Retinal pigment epithelial cell (primary cell): ENCODE results near the gene TRPC4.

Experiments used
- DNase-seq: peaks from one replicate; pipeline ENCODE4 v3.0.0-alpha.2; 2010; ENCODE audit warnings: low read depth
- H3K4me3 ChIP-seq: 2 replicates; pipeline ENCODE4 v1.5.1; 2011; ENCODE audit warnings: mild to moderate bottlenecking, low read length, control low read depth, moderate library complexity
- TF ChIP-seq, protein P1 (sequence below): conservative IDR thresholded peaks from 2 replicates; pipeline ENCODE4 v1.5.1; 2011; ENCODE audit warnings: low read depth, low read length, control low read depth, inconsistent platforms

TRPC4 gene

GRCh38 chr13:37657134-37657533, 212.4 kb downstream of the TRPC4 start:
- no peak overlapping the region for H3K4me3 ChIP-seq
- TF ChIP-seq, protein P1, sequence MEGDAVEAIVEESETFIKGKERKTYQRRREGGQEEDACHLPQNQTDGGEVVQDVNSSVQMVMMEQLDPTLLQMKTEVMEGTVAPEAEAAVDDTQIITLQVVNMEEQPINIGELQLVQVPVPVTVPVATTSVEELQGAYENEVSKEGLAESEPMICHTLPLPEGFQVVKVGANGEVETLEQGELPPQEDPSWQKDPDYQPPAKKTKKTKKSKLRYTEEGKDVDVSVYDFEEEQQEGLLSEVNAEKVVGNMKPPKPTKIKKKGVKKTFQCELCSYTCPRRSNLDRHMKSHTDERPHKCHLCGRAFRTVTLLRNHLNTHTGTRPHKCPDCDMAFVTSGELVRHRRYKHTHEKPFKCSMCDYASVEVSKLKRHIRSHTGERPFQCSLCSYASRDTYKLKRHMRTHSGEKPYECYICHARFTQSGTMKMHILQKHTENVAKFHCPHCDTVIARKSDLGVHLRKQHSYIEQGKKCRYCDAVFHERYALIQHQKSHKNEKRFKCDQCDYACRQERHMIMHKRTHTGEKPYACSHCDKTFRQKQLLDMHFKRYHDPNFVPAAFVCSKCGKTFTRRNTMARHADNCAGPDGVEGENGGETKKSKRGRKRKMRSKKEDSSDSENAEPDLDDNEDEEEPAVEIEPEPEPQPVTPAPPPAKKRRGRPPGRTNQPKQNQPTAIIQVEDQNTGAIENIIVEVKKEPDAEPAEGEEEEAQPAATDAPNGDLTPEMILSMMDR: no peak
- DNase-seq: peak; percentile 79

GRCh38 chr13:37656247-37656940, 213.2 kb downstream of the TRPC4 start:
- DNase-seq: peak; percentile 96
- TF ChIP-seq, protein P1: no peak
- no peak overlapping the region for H3K4me3 ChIP-seq

- no peak overlapping the region for H3K4me3 ChIP-seq
- TF ChIP-seq, protein P1: no peak
- no peak for DNase-seq
Measured at GRCh38 chr13:37652596-37652995, 217.0 kb downstream of the TRPC4 start.

- TF ChIP-seq, protein P1: no peak
- no peak for DNase-seq
Measured at GRCh38 chr13:37651891-37652290, 217.7 kb downstream of the TRPC4 start.

DNA sequence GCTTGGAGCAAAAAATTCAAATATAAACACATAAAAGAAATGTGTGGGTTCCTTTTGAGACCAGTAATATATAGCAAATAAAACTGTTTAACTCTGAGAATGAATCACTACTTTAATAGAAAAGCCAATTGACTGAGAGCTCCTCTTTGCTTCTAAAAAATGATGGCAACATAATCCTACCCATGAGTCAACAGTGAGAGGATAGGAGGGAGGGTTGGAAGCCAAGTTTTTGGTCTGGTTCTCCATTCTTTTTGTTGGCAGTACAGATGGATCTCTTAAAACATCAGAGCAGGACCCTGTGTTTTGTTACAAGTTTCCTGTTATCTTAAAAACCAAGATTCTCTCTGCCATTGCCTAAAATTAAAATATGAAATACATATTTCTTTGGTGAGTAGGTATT, 221.0 kb downstream of the TRPC4 start:
- DNase-seq: no peak
- TF ChIP-seq, protein P1: no peak
- H3K4me3 ChIP-seq: no peak overlapping the region

More at GRCh38 chr13:37651891-37652290, 217.7 kb downstream of the TRPC4 start:
- no peak overlapping the region for H3K4me3 ChIP-seq

DNA sequence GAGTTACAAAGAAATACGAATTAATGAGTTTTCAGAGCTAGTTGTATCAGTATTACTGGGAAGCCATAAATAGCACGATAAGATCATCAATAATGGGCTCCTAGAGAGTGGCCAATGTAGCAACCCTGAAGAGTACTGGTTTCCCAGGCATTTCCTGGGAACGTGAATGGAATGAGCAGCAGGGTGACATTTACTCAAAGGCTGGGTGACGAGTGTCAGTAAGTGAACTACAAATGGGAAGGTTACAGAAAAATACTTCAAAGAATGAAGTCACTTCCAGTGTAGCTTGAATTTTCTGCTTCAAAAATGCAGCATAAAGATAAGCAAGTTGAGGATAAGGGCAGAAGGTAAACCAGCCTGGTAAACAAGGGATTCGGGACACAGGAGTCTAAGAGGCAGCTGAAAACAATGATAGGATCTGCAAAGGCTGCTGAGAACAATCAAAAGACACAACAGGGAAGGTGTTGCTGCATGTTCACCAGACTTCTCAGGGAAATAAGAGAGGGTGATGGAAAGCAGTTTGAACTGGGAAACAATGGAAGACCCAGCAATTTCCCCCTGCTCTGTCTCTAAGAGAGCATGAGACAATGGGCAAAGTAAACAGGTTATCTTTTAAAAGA, 222.4 kb downstream of the TRPC4 start:
- DNase-seq: no peak
- H3K4me3 ChIP-seq: no peak overlapping the region
- TF ChIP-seq, protein P1: no peak

GRCh38 chr13:37646531-37646930, 223.0 kb downstream of the TRPC4 start:
- TF ChIP-seq, protein P1: no peak
- no peak for DNase-seq
- no peak overlapping the region for H3K4me3 ChIP-seq
